KMS-11 (cell line): ENCODE results near the gene CCDC33.

ENCODE experiments used
- H2AFZ ChIP-seq: fragments of 200-600 bp; sonication (generic); 2 replicates; pipeline ENCODE4 v1.6.1; 2016; ENCODE audit warnings: antibody characterized with exemption, mixed run types, low read depth
- H3K27ac ChIP-seq: fragments of 200-600 bp; sonication (generic); 2 replicates; pipeline ENCODE4 v1.6.1; 2016; ENCODE audit warnings: mild to moderate bottlenecking, mixed run types
- H3K27me3 ChIP-seq: fragments of 200-600 bp; sonication (generic); 2 replicates; pipeline ENCODE4 v1.6.1; 2017; ENCODE audit warnings: mild to moderate bottlenecking, low read depth, mixed run types, moderate library complexity; ENCODE audit not compliant: insufficient read depth
- H3K36me3 ChIP-seq: fragments of 200-600 bp; sonication (generic); 2 replicates; pipeline ENCODE4 v1.6.1; 2017; ENCODE audit warnings: mild to moderate bottlenecking, mixed run types; ENCODE audit not compliant: insufficient read depth
- H3K4me1 ChIP-seq: fragments of 200-600 bp; sonication (generic); 2 replicates; pipeline ENCODE4 v1.6.1; 2016; ENCODE audit warnings: mild to moderate bottlenecking, low read depth, mixed run types; ENCODE audit not compliant: poor library complexity, severe bottlenecking
- H3K4me2 ChIP-seq: fragments of 200-600 bp; sonication (generic); 2 replicates; pipeline ENCODE4 v1.7.0; 2016; ENCODE audit warnings: mild to moderate bottlenecking, mixed run types
- H3K4me3 ChIP-seq: fragments of 200-600 bp; sonication (generic); IDR thresholded peaks from 2 replicates; pipeline ENCODE4 v1.6.1; 2017; ENCODE audit warnings: low read depth, low read length, mixed read lengths; ENCODE audit not compliant: insufficient read depth
- H3K79me2 ChIP-seq: fragments of 200-600 bp; sonication (generic); 2 replicates; pipeline ENCODE4 v1.6.1; 2016; ENCODE audit warnings: low read depth, mixed run types; ENCODE audit not compliant: insufficient read depth
- H3K9ac ChIP-seq: fragments of 200-600 bp; sonication (generic); 2 replicates; pipeline ENCODE4 v1.6.1; 2016; ENCODE audit warnings: mild to moderate bottlenecking, mixed run types
- H4K20me1 ChIP-seq: fragments of 200-600 bp; sonication (generic); 2 replicates; pipeline ENCODE4 v1.6.1; 2016; ENCODE audit warnings: mild to moderate bottlenecking, mixed run types; ENCODE audit not compliant: insufficient read depth
- CTCF ChIP-seq: fragments of 200-600 bp; sonication (generic); conservative IDR thresholded peaks from 2 replicates; pipeline ENCODE4 v1.6.1; 2017; ENCODE audit warnings: low read depth, mild to moderate bottlenecking, antibody characterized with exemption, low read length, moderate library complexity, mixed read lengths

CCDC33 gene

GRCh38 chr15:74258456-74259291 lies 22.5 kb downstream of the CCDC33 start:
- Histone ChIP-seq H2AFZ (no peak overlapping the region), H3K27me3 (peaks cover 92% of the 10 kb centered on the region), H3K27ac (no peak overlapping the region), H3K4me2 (no peak overlapping the region), H3K79me2 (no peaks in the 10 kb centered on the region), H3K36me3 (no peaks in the 10 kb centered on the region), H3K9ac (no peak overlapping the region), H4K20me1 (no peaks in the 10 kb centered on the region), H3K4me1 (no peaks in the 10 kb centered on the region), H3K4me3 (no peak overlapping the region)
- no peak for TF ChIP-seq CTCF

- no peak overlapping the region for H3K4me3 ChIP-seq
- H4K20me1 ChIP-seq, result no peaks in the 10 kb centered on the region
- H3K36me3 ChIP-seq, result no peaks in the 10 kb centered on the region
- peaks cover 88% of the 10 kb centered on the region for H3K27me3 ChIP-seq
- no peak overlapping the region for H3K4me2 ChIP-seq
- no peaks in the 10 kb centered on the region for H3K4me1 ChIP-seq
- no peaks in the 10 kb centered on the region for H3K79me2 ChIP-seq
- H2AFZ ChIP-seq, result no peak overlapping the region
- TF ChIP-seq CTCF, result no peak
- no peak overlapping the region for H3K9ac ChIP-seq
- H3K27ac ChIP-seq, result no peak overlapping the region
Observed at GRCh38 chr15:74259292-74259648, 23.1 kb downstream of the CCDC33 start.

GRCh38 chr15:74259821-74260607 lies 23.9 kb downstream of the CCDC33 start:
- Histone ChIP-seq H3K4me2 (no peak overlapping the region), H3K4me1 (no peaks in the 10 kb centered on the region), H3K27ac (no peak overlapping the region), H3K9ac (no peak overlapping the region), H3K27me3 (peaks cover 83% of the 10 kb centered on the region), H3K36me3 (no peaks in the 10 kb centered on the region), H3K79me2 (no peaks in the 10 kb centered on the region), H2AFZ (no peak overlapping the region), H4K20me1 (no peaks in the 10 kb centered on the region), H3K4me3 (no peak overlapping the region)
- TF ChIP-seq CTCF, result no peak

- H3K9ac ChIP-seq, result no peak overlapping the region
- H3K4me2 ChIP-seq, result no peak overlapping the region
- H3K27me3 ChIP-seq, result peaks cover 83% of the 10 kb centered on the region
- no peaks in the 10 kb centered on the region for H3K79me2 ChIP-seq
- no peaks in the 10 kb centered on the region for H3K4me1 ChIP-seq
- H2AFZ ChIP-seq, result no peak overlapping the region
- TF ChIP-seq CTCF, result no peak
- H3K36me3 ChIP-seq, result no peaks in the 10 kb centered on the region
- H3K27ac ChIP-seq, result no peak overlapping the region
- no peak overlapping the region for H3K4me3 ChIP-seq
- no peaks in the 10 kb centered on the region for H4K20me1 ChIP-seq
Observed at GRCh38 chr15:74261041-74261440, 24.9 kb downstream of the CCDC33 start.
